GM21367 (cell line): ENCODE measurements around the gene PNKP.
A peak's percentile ranks its signal among the peaks of the same experiment; 100 is the strongest.

Source experiments
- ATAC-seq: cut with Tn5 transposase; IDR thresholded peaks from one replicate; pipeline ENCODE4 v1.9.1; 2021; ENCODE audit not compliant: unreplicated experiment

PNKP gene

GRCh38 chr19:49847731-49848696, 19.4 kb downstream of the PNKP start:
- no peak for ATAC-seq

GRCh38 chr19:49846408-49846807, 21.0 kb downstream of the PNKP start:
- no peak for ATAC-seq

GRCh38 chr19:49845414-49845813, 22.0 kb downstream of the PNKP start:
- no peak for ATAC-seq

- no peak for ATAC-seq
Measured at GRCh38 chr19:49844138-49845095, 23.0 kb downstream of the PNKP start.

GRCh38 chr19:49843265-49843664, 24.1 kb downstream of the PNKP start:
- ATAC-seq = peak; percentile 47

- no peak for ATAC-seq
Measured at GRCh38 chr19:49840736-49841249, 26.6 kb downstream of the PNKP start.

GRCh38 chr19:49840321-49840720, 27.1 kb downstream of the PNKP start:
- no peak for ATAC-seq

- no peak for ATAC-seq
Measured at GRCh38 chr19:49839713-49840112, 27.7 kb downstream of the PNKP start.

GRCh38 chr19:49838885-49839588, 28.3 kb downstream of the PNKP start:
- ATAC-seq = no peak

GRCh38 chr19:49837425-49837824, 30.0 kb downstream of the PNKP start:
- ATAC-seq = no peak

GRCh38 chr19:49837009-49837310, 30.4 kb downstream of the PNKP start:
- ATAC-seq = no peak

- no peak for ATAC-seq
Measured at GRCh38 chr19:49836176-49837008, 31.0 kb downstream of the PNKP start.

- ATAC-seq = no peak
Measured at GRCh38 chr19:49835562-49835961, 31.8 kb downstream of the PNKP start.

GRCh38 chr19:49833599-49833998, 33.8 kb downstream of the PNKP start:
- ATAC-seq = no peak

GRCh38 chr19:49832556-49832955, 34.8 kb downstream of the PNKP start:
- no peak for ATAC-seq

GRCh38 chr19:49831592-49831991, 35.8 kb downstream of the PNKP start:
- ATAC-seq = no peak

GRCh38 chr19:49830766-49831165, 36.6 kb downstream of the PNKP start:
- ATAC-seq = no peak

GRCh38 chr19:49829721-49830120, 37.7 kb downstream of the PNKP start:
- ATAC-seq = no peak

GRCh38 chr19:49829200-49829599, 38.2 kb downstream of the PNKP start:
- ATAC-seq = no peak

GRCh38 chr19:49827034-49827433, 40.3 kb downstream of the PNKP start:
- no peak for ATAC-seq
